ENCODE measurements around the gene RGS6.

GRCh38 chr14:72420749-72421474 is 488.7 kb downstream of the RGS6 start:
- TF ChIP-seq ZNF384 (IDR thresholded peaks at IDR 0.05) (no peak), BHLHE40 (IDR thresholded peaks at IDR 0.05; ENCODE audit: borderline replicate concordance) (no peak), CTBP1 (IDR thresholded peaks at IDR 0.05; ENCODE audit: borderline replicate concordance) (no peak), ELF4 (IDR thresholded peaks at IDR 0.05) (no peak), TARDBP (IDR thresholded peaks at IDR 0.05) (no peak), LEF1 (IDR thresholded peaks at IDR 0.05; ENCODE audit: borderline replicate concordance) (no peak), NFRKB (IDR thresholded peaks at IDR 0.05) (no peak), FOXA1 (IDR thresholded peaks at IDR 0.05) (no peak)
